ENCODE measurements around the gene DAB1.

Gene DAB1

DNA sequence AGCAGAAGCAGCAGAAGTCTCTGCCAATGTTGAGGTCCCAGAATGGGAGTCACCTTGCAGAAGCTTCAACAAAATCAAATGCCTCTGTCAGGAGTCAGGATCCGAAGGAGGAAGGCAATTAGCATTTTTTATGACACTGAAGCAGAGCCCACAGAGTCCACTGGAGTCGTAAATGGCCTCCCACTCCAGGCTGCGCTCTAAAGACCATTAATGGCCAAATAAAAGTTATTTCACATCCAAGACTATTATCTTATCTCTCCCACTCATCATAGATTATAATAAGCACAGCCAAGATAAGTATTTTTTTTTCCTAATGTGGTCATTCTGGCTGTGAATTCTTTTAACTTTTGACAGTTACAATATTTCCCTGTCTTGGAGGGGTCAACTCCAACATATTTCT lies 267.0 kb downstream of the DAB1 start:
- no peak for DNase-seq

DNA sequence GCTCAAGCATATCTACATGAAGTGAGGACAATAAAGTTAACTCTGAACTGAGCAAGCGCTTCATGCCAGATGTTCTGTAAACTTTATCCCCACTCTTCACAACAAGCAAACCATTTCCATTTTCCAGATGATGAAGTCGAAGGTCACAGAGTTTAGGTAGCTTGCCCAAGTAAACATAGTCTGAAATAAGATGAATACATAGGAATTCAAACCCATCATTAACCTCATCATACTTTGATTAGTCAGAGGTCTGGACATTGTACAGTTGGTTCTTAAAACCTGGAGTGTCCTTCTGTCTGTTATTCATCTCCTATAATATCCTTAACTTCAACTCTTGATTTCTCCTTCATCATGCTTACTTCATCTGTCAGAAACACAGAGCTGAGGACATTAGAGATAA lies 277.8 kb downstream of the DAB1 start:
- DNase-seq = no peak

GRCh38 chr1:57142999-57143398 lies 280.9 kb downstream of the DAB1 start:
- DNase-seq = no peak

GRCh38 chr1:57142169-57142568 lies 281.7 kb downstream of the DAB1 start:
- DNase-seq = no peak

GRCh38 chr1:57138432-57139078 lies 285.3 kb downstream of the DAB1 start:
- no peak for DNase-seq

GRCh38 chr1:57137980-57138379 lies 285.9 kb downstream of the DAB1 start:
- DNase-seq = no peak

GRCh38 chr1:57134803-57135202 lies 289.1 kb downstream of the DAB1 start:
- no peak for DNase-seq

DNA sequence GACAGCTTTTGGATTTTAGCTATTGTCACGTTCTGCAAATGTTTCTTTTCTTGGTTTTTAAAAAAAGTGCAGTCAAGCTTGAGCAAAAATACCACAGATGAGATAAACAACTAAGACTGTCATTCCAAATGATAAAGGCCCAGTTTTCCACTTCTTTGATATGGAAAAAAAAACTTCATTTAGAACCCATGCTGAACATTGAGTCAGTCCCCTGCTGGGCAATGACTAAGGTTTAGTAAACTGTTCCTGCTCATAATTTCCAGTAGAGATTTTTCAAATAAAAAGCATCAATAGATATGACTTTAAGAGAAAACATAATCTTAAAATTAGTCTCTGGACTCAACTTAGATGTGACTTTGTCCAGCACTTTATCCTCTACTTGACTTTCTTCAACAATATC lies 290.2 kb downstream of the DAB1 start:
- DNase-seq = no peak

DNA sequence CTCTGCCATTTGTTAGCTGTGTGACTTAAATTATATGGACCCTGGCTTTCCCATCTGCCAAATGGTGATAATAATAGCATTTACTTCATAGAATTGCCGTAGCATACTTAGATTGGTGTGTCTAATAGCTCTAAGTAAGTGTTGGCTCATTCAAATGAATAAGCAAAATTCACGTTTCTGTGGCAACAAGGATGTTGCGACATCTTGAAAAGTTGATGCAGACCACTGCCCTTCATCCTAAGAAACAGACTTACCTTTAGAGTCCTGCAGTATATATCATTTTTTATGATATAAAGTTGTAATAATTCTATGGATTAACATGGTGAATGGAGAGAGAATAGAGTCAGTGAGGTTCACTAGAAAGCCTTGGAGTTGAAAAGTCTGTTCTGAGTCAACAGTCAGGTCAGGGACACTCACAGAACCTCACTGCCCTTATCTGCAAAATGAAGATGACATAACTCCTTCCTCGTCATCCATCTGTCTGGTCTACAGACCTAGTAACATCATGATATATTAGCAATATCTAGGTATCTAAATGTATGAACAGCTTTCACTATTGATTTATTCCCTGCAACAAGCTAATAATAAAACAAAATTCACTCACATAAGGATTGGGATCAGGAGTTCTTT lies 290.8 kb downstream of the DAB1 start:
- no peak for DNase-seq

GRCh38 chr1:57131701-57132394 lies 292.0 kb downstream of the DAB1 start:
- DNase-seq = no peak

DNA sequence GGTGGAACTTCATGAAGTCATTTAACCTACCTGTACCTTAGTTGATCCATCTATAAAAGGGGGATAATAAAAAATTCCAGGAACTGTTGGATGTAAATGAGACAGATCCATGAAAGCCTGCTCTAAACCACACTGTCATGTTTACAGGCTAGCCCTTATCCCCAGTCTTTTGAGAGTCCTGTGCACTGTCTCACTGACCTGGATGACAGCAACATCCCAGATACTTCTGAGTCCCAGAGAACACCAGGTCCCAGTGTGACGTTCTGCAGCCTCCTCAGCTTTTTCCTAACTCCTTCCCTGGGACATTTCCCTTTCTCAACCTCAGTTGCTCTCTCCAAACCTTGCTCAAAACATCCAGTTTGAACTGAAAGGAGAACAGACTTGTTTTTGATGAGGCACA lies 292.6 kb downstream of the DAB1 start:
- DNase-seq = no peak

DNA sequence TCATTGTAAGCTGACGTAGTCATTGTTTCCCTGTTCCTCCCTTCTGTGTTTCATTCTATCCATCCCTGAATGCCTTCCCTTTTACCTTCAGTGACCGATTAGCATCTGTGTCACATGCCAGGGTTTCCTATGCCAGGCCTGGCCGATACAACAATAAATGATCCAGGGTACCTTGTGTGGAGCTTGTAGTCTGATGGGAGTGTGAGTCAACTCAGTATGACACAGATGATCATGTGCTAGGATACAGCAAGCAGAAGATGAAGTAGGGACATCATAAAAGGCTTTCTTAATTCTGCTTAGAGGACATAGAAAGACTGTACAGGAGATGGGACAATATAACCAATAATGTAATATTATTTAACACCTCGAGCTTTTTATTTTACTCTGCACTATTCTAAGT lies 294.0 kb downstream of the DAB1 start:
- DNase-seq = no peak

GRCh38 chr1:57127976-57128375 lies 295.9 kb downstream of the DAB1 start:
- no peak for DNase-seq

GRCh38 chr1:57124768-57125446 lies 299.0 kb downstream of the DAB1 start:
- no peak for DNase-seq

- DNase-seq = no peak
Measured at GRCh38 chr1:57124170-57124569, 299.7 kb downstream of the DAB1 start.

GRCh38 chr1:57122031-57122430 lies 301.8 kb downstream of the DAB1 start:
- no peak for DNase-seq

DNA sequence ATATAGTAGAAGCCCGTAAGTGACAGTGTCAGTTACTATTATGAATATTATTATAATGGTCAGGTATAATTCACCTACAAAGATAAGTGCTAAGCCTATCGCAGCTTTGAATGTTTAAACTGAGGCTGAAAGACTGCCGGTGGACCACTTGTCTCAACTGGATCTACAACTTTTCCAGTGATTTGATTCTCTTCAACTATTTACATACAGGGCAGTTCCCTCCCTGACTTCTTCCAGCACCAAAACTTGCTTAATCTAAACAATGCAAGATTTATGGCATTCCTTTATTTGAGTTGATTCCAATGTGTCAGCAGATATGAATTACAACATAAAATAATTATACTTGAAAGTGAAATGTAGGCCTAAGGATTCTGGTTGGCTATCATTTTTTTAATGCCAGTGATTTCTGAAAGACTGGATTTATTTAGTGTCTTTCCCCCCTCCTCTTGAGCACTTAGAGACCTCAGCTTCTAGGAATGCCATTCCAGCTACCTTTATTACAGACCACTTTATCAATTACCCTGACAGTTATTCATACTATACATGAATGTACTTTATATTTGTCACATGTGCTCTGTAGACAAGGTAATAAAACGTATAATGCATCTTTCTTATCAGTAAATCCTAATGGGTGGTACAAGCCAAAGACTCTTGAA lies 304.8 kb downstream of the DAB1 start:
- DNase-seq = no peak

DNA sequence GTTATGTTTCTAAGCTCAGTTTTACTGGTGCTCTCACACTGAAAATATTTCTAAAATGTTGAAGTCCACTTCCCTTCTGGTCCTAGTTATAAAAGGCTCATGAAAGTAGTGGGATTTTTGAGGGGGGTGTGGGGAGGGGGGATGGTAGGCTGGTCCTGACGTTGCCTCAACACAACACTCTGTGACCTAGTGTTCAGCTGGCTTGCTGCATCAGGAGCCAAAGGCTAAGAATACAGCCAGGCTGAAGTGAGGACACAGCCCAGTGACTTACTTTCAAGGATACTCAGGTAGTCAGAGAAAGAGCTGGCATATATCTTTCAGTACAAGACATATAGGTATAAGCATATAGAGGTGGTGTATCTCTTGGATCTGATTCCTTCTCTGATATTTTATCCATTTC lies 306.1 kb downstream of the DAB1 start:
- DNase-seq = no peak

DNA sequence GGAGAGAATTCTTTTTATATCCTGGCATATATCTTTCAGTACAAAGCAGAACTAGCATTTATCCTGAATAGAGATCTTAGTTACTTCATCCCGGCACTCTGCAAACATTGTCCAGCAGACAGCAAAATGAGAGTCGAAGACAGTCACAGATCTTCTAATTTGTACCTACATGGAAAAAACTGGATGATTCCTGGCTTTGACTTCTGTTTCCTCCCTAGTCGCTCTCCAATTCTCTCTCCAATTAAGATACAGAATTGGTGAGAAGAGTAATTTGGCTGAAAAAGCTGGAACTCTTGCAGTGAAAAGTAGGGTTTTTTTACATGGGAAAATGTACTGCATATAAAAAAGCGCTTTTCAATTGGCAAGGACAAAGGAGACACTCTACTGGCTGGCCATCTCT lies 307.0 kb downstream of the DAB1 start:
- DNase-seq = no peak

DNA sequence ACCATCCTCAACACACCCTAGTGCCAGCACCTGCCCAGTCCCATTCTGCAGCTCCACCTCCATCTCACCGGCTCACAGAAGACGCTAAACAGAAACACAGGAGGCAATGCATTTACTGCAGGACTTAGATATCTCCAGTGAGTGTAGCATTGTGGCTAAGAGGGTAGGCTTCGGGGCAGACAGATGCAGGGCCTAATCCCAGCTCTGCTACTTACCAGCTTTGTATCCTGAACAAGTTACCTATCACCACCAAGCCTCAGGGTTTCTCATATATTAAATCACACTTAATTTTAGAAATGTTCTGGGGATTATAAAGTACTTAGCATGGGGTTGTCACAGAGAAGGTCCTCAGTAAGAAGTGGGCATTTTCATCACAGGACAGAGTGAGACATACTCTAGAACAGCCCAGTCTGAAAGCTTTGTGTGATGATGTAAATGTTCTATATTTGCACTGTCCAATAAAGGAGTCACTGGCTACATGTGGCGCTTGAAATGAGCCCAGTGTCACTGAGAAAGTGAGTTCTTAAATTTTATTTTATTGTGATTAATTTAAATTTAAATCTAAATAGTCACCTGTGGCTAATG lies 308.7 kb downstream of the DAB1 start:
- DNase-seq = no peak

- no peak for DNase-seq
Measured at GRCh38 chr1:57112148-57112547, 311.7 kb downstream of the DAB1 start.

- DNase-seq = no peak
Measured at GRCh38 chr1:57111175-57111574, 312.7 kb downstream of the DAB1 start.

GRCh38 chr1:57109883-57110282 lies 314.0 kb downstream of the DAB1 start:
- no peak for DNase-seq

All from stimulated activated CD4-positive, alpha-beta T cell treated with anti-CD3 and anti-CD28 coated beads, Interleukin-4, amount 100 ng/mL, for 1 hour (primary cell).